Measurements from ENCODE around the gene SLC38A10. TPM values are rescaled to one million over a fixed set of nuclear protein-coding genes. Genes with fewer than 3 reads are reported as not detected.

SLC38A10 gene
- total RNA-seq, 1 experiment from 2014 or later = 109 TPM

DNA sequence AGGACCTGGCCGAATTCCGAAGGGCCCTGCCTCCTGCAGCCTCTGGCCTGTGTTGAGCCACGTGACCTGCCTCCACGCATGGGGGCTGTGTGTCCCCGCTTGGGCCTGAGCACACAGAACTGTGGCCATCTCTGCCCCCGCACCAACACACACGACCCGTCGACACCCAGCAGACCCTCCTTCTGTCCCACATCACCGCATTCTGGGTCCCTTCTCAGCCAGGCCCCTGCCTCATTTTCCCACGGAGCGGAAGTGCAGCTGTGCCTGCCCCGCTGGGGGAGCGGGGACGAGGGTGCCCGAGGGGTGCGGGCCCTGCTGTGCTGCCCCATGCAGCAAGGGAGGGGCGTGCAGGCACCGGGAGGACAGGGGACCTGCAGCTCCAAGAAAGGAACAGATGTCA is 37.6 kb downstream of the SLC38A10 start (continued):
- TF ChIP-seq, protein P1, sequence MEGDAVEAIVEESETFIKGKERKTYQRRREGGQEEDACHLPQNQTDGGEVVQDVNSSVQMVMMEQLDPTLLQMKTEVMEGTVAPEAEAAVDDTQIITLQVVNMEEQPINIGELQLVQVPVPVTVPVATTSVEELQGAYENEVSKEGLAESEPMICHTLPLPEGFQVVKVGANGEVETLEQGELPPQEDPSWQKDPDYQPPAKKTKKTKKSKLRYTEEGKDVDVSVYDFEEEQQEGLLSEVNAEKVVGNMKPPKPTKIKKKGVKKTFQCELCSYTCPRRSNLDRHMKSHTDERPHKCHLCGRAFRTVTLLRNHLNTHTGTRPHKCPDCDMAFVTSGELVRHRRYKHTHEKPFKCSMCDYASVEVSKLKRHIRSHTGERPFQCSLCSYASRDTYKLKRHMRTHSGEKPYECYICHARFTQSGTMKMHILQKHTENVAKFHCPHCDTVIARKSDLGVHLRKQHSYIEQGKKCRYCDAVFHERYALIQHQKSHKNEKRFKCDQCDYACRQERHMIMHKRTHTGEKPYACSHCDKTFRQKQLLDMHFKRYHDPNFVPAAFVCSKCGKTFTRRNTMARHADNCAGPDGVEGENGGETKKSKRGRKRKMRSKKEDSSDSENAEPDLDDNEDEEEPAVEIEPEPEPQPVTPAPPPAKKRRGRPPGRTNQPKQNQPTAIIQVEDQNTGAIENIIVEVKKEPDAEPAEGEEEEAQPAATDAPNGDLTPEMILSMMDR (IDR thresholded peaks at IDR 0.05 in 2 of 3, conservative IDR thresholded peaks at IDR 0.05 in 1 of 3; ENCODE audit: borderline replicate concordance in 1 of 3, insufficient read depth in 1 of 3, low read depth in 2 of 3, low read length in 2 of 3) = no peak
- TF ChIP-seq RAD21 (IDR thresholded peaks at IDR 0.05; ENCODE audit: low read depth) (no peak), JUND (IDR thresholded peaks at IDR 0.05) (no peak), ELF1 (IDR thresholded peaks at IDR 0.05; ENCODE audit: borderline replicate concordance, low read depth) (no peak)
- TF ChIP-seq, protein P2, sequence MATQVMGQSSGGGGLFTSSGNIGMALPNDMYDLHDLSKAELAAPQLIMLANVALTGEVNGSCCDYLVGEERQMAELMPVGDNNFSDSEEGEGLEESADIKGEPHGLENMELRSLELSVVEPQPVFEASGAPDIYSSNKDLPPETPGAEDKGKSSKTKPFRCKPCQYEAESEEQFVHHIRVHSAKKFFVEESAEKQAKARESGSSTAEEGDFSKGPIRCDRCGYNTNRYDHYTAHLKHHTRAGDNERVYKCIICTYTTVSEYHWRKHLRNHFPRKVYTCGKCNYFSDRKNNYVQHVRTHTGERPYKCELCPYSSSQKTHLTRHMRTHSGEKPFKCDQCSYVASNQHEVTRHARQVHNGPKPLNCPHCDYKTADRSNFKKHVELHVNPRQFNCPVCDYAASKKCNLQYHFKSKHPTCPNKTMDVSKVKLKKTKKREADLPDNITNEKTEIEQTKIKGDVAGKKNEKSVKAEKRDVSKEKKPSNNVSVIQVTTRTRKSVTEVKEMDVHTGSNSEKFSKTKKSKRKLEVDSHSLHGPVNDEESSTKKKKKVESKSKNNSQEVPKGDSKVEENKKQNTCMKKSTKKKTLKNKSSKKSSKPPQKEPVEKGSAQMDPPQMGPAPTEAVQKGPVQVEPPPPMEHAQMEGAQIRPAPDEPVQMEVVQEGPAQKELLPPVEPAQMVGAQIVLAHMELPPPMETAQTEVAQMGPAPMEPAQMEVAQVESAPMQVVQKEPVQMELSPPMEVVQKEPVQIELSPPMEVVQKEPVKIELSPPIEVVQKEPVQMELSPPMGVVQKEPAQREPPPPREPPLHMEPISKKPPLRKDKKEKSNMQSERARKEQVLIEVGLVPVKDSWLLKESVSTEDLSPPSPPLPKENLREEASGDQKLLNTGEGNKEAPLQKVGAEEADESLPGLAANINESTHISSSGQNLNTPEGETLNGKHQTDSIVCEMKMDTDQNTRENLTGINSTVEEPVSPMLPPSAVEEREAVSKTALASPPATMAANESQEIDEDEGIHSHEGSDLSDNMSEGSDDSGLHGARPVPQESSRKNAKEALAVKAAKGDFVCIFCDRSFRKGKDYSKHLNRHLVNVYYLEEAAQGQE (IDR thresholded peaks at IDR 0.05; ENCODE audit: low read depth) = no peak

DNA sequence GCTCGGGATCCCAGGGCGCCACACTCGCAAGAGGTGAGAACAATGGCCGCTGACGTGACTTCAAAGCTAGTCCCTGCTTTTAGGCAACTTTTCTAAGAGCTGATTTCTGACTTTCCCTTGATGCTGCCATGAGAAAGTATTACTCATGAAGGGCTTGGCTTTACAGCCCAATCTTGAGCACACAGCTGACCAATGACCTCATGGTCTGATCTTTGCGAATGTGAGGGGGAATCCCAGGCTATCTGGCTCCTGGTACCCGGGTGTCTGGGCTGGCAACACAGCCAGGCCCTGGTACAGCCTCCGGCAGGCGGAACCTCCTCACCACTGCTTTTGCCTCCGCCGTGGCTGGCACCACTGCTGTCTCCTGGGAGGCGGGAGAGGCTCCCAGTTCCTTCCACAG is 38.5 kb downstream of the SLC38A10 start:
- no peak overlapping the region for H3K4me3 ChIP-seq (replicated peaks in 1 of 2; ENCODE audit: low read depth in 1 of 2, low read length in 2 of 2)
- no peaks in the 10 kb centered on the region for H3K27me3 ChIP-seq (ENCODE audit: insufficient read depth, low read length)
- DNase-seq (ENCODE audit: low read depth, low spot score) (no peak), ATAC-seq (no peak)
- TF ChIP-seq ELF1 (IDR thresholded peaks at IDR 0.05; ENCODE audit: borderline replicate concordance, low read depth) = no peak
- no peak for TF ChIP-seq POLR2AphosphoS5 (IDR thresholded peaks at IDR 0.05; ENCODE audit: low read depth, low read length)
- no peak for TF ChIP-seq ZNF274 (IDR thresholded peaks at IDR 0.05; ENCODE audit: low read depth, low read length)
- RAD21 ChIA-PET (ENCODE audit: low non-redundant PET in 1 of 2, low total read pairs in 2 of 2, uncharacterized antibody in 2 of 2, unreplicated experiment in 2 of 2) = no interaction called here
- intact Hi-C loops (cut with micrococcal nuclease) = no loop called here
- peaks cover 9% of the 10 kb centered on the region; the same call in 1 of the 2 replicates for H3K79me2 ChIP-seq (ENCODE audit: insufficient read depth, low read length)
- H2AFZ ChIP-seq (ENCODE audit: low read depth, low read length, poor library complexity, severe bottlenecking) = no peak overlapping the region
- no peaks in the 10 kb centered on the region for H3K9me2 ChIP-seq (ENCODE audit: insufficient read depth)
- no peaks in the 10 kb centered on the region for H3K9me3 ChIP-seq (ENCODE audit: control insufficient read depth in 1 of 2, insufficient read depth in 1 of 2, low read depth in 1 of 2, low read length in 2 of 2)
- POLR2A ChIA-PET = no interaction called here
- CTCF ChIA-PET = no interaction called here
- H3K4me1 ChIP-seq (ENCODE audit: control insufficient read depth in 1 of 2, insufficient read depth in 2 of 2, low read length in 2 of 2) = no peaks in the 10 kb centered on the region
- peaks cover 28 to 31% of the 10 kb centered on the region in 2 experiments; a peak in 3 of 4 replicates for H3K36me3 ChIP-seq (ENCODE audit: control insufficient read depth in 1 of 2, insufficient read depth in 2 of 2, low read length in 2 of 2)
- no peak overlapping the region for H3K4me2 ChIP-seq (ENCODE audit: low read length)
- no peak overlapping the region for H3K27ac ChIP-seq (ENCODE audit: low read depth, low read length)
- no peaks in the 10 kb centered on the region for H4K20me1 ChIP-seq (ENCODE audit: insufficient read depth)
- no peak overlapping the region for H3K9ac ChIP-seq (ENCODE audit: low read length)
- BruUV-seq (replicated peaks) = no TSS peak
